ENCODE data around the gene FAM13A.

The FAM13A gene

DNA sequence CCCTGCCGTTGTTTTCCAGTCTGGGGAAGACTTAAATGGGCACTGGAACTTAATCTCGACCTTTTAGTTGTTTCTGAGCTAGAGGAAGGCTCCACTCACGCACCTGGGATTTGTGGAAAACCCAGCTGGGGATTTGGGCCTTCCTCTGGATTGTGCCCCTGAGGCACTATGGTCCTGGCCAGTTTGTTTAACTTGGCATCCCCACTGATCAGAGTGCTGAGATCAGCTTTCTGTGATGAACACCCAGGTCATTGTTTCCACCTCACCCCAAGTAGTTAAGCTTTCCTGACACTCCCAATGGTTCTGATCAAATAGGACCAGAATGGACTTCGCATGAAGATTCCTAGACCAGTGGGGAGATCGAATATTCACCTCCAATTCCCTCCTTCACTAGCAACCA lies 338.9 kb downstream of the FAM13A start:
- no peaks in the 10 kb centered on the region for H3K4me1 ChIP-seq (ENCODE audit: insufficient read depth, low read length)
- peaks cover 19% of the 10 kb centered on the region for H3K9me3 ChIP-seq (ENCODE audit: insufficient read depth, low read depth, low read length)
- H3K36me3 ChIP-seq (ENCODE audit: insufficient read depth, low read depth, low read length) = peaks cover 3% of the 10 kb centered on the region; the same call in 1 of the 2 replicates
- no peak overlapping the region for H3K9ac ChIP-seq (ENCODE audit: low read depth, low read length)
- H3K4me3 ChIP-seq (ENCODE audit: low read length) = no peak overlapping the region
- H3K27ac ChIP-seq (ENCODE audit: low read length) = no peak overlapping the region
- H3K27me3 ChIP-seq (ENCODE audit: insufficient read depth, low read length) = no peaks in the 10 kb centered on the region

DNA sequence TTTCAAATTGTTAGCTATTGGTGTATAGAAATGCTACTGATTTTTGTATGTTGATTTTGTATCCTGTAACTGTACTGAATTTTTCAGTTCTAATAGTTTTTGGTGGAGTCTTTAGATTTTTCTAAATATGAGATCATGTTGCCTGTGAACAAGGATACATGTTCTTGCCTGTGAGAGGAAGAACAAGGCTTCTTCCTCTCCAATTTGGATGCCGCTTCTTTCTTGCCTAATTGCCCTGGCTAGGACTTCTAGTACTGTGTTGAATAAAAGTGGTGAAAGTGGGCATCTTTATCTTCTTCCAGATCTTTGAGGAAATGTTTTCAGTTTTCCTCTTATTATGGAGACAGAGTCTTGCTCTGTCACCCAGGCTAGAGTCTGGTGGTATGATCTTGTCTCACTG lies 343.2 kb downstream of the FAM13A start:
- Histone ChIP-seq H3K9me3 (ENCODE audit: insufficient read depth, low read depth, low read length) (peaks cover 19% of the 10 kb centered on the region; the same call in 1 of the 2 replicates), H3K4me3 (ENCODE audit: low read length) (no peak overlapping the region), H3K27ac (ENCODE audit: low read length) (no peak overlapping the region), H3K36me3 (ENCODE audit: insufficient read depth, low read depth, low read length) (peaks cover 3% of the 10 kb centered on the region; the same call in 1 of the 2 replicates), H3K4me1 (ENCODE audit: insufficient read depth, low read length) (no peaks in the 10 kb centered on the region), H3K27me3 (ENCODE audit: insufficient read depth, low read length) (no peaks in the 10 kb centered on the region), H3K9ac (ENCODE audit: low read depth, low read length) (no peak overlapping the region)

DNA sequence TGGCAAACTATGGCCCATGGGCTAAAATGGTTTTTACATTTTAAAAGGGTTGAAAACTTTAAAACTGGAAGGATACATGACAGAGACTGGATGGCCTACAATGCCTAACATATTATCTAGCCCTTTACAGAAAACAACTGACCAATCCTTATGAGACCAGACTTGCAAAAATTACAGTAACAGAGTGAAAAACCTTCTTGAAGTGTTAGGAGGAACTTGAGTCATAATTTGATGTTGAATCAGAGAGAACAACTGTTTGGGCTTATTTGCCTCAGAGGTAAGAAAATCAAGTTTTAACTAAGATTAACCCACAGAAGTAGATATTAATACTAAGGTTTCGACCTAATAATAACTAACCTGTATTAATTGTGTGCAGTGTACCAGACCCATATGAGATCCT lies 347.0 kb downstream of the FAM13A start:
- Histone ChIP-seq H3K9ac (ENCODE audit: low read depth, low read length) (no peak overlapping the region), H3K4me1 (ENCODE audit: insufficient read depth, low read length) (no peaks in the 10 kb centered on the region), H3K27me3 (ENCODE audit: insufficient read depth, low read length) (no peaks in the 10 kb centered on the region), H3K9me3 (ENCODE audit: insufficient read depth, low read depth, low read length) (no peaks in the 10 kb centered on the region), H3K36me3 (ENCODE audit: insufficient read depth, low read depth, low read length) (no peaks in the 10 kb centered on the region), H3K4me3 (ENCODE audit: low read length) (no peak overlapping the region), H3K27ac (ENCODE audit: low read length) (no peak overlapping the region)

DNA sequence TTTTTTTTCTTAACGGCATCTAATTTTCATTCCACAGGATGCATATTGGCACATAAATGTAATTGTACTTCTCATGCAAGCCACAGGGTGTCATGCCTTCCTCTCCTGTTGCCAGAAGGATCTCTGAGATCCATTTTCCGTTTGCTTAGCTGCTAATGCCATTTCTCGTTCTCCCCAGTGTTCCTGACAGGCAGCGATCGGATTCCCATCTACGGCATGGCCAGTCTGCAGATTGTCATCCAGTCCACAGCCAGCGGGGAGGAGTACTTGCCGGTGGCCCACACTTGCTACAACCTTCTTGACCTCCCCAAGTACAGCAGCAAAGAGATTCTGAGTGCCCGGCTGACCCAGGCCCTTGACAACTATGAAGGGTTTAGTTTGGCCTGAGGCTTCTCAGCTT lies 350.4 kb downstream of the FAM13A start:
- H3K9ac ChIP-seq (ENCODE audit: low read depth, low read length) = no peak overlapping the region
- H3K27ac ChIP-seq (ENCODE audit: low read length) = no peak overlapping the region
- H3K9me3 ChIP-seq (ENCODE audit: insufficient read depth, low read depth, low read length) = no peaks in the 10 kb centered on the region
- H3K27me3 ChIP-seq (ENCODE audit: insufficient read depth, low read length) = no peaks in the 10 kb centered on the region
- H3K4me3 ChIP-seq (ENCODE audit: low read length) = no peak overlapping the region
- H3K4me1 ChIP-seq (ENCODE audit: insufficient read depth, low read length) = no peaks in the 10 kb centered on the region
- no peaks in the 10 kb centered on the region for H3K36me3 ChIP-seq (ENCODE audit: insufficient read depth, low read depth, low read length)

DNA sequence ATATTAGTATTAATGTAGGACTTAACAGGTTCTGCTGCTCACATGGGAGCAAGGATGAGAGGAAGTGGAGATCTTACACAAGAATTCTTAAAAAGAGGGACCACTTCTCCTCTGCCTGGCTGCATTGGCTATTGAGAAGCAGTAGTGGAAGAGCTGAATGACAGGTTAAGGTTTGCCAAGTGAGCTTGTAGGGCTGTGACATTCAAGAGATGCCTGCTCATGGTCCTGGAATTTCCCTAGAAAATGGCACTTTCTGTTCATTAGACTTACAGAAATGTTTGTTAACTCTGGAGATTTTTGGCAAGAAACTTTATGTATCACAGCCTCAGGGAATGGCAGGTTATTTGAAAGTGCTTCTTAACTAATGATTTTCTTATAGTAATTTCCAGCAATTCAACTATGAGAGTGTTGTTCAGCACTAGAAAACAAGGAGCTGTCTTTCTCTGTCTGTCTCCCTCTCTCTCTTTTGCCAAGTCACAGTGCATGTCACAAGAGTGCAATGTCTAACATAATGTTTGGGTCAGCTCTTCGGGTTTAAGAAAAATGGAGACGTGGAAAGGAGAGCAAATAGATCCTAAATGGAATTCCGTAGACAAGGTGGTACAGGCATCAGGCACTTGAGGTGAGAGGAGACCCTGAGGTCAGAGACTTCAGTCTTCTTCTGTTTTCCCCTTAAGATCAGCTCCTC lies 351.0 kb downstream of the FAM13A start:
- H3K9me3 ChIP-seq (ENCODE audit: insufficient read depth, low read depth, low read length) = no peaks in the 10 kb centered on the region
- H3K27me3 ChIP-seq (ENCODE audit: insufficient read depth, low read length) = no peaks in the 10 kb centered on the region
- H3K36me3 ChIP-seq (ENCODE audit: insufficient read depth, low read depth, low read length) = no peaks in the 10 kb centered on the region
- no peak overlapping the region for H3K4me3 ChIP-seq (ENCODE audit: low read length)
- H3K9ac ChIP-seq (ENCODE audit: low read depth, low read length) = no peak overlapping the region
- H3K4me1 ChIP-seq (ENCODE audit: insufficient read depth, low read length) = no peaks in the 10 kb centered on the region
- H3K27ac ChIP-seq (ENCODE audit: low read length) = no peak overlapping the region

DNA sequence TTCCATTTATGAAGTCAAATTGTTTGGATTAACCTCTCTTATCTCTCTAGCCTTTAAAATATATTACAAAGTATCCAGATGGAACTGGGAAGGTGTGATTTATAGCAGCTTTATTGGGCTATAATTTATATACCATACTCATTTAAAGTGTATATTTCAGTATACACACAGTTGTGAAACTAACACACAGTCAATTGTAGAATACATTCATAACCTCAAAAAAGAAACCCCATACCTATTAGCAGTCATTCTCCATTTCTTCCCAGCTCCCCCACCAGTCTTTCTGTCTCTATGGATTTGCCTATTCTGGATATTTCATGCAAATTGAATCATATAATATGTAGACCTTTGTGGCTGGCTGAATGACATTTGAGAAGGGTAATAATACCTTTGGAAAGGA lies 351.8 kb downstream of the FAM13A start:
- no peaks in the 10 kb centered on the region for H3K36me3 ChIP-seq (ENCODE audit: insufficient read depth, low read depth, low read length)
- H3K9me3 ChIP-seq (ENCODE audit: insufficient read depth, low read depth, low read length) = no peaks in the 10 kb centered on the region
- H3K4me1 ChIP-seq (ENCODE audit: insufficient read depth, low read length) = no peaks in the 10 kb centered on the region
- no peak overlapping the region for H3K9ac ChIP-seq (ENCODE audit: low read depth, low read length)
- H3K4me3 ChIP-seq (ENCODE audit: low read length) = no peak overlapping the region
- H3K27me3 ChIP-seq (ENCODE audit: insufficient read depth, low read length) = no peaks in the 10 kb centered on the region
- H3K27ac ChIP-seq (ENCODE audit: low read length) = no peak overlapping the region

DNA sequence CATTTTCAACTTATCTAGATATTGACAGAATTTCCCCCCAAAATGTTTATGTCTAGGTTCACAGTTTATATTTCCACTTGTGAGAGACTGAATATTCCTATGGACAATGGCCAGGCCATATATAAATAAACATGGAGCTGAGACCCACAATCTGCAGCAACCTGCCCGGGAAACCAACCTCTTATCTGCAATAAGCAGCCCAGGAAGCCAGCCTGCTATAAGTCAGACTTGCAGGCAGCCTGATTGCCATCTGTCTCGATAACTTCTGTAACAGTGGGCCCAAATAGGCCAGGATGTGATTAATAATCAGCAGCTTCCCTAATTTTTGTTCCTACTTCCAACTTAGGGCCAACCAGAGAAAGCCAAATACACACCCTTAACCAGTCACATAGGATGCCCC lies 354.2 kb downstream of the FAM13A start:
- Histone ChIP-seq H3K27ac (ENCODE audit: low read length) (no peak overlapping the region), H3K27me3 (ENCODE audit: insufficient read depth, low read length) (no peaks in the 10 kb centered on the region), H3K9ac (ENCODE audit: low read depth, low read length) (no peak overlapping the region), H3K4me1 (ENCODE audit: insufficient read depth, low read length) (no peaks in the 10 kb centered on the region), H3K4me3 (ENCODE audit: low read length) (no peak overlapping the region), H3K36me3 (ENCODE audit: insufficient read depth, low read depth, low read length) (no peaks in the 10 kb centered on the region), H3K9me3 (ENCODE audit: insufficient read depth, low read depth, low read length) (no peaks in the 10 kb centered on the region)

DNA sequence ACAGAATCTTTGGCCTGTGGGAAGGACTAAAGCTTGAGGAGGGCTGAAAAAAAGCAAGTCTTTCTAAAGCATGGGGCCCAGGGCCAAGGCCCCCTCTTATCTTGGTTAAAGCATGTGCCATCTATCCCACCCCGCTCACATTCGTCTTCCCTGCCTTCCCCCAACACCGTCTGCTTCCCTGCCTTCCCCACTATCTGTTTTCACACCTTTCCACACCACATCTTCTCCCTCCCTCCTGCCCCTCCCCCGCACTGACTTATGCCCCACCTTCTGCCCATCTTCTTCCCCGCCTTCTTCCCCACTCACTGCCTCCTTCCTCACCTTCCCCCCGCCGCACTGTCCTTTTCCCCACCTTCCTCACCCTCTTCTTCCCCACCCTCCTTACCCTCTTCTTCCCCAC lies 358.5 kb downstream of the FAM13A start:
- Histone ChIP-seq H3K9ac (ENCODE audit: low read depth, low read length) (no peak overlapping the region), H3K4me1 (ENCODE audit: insufficient read depth, low read length) (no peaks in the 10 kb centered on the region), H3K9me3 (ENCODE audit: insufficient read depth, low read depth, low read length) (no peaks in the 10 kb centered on the region), H3K27me3 (ENCODE audit: insufficient read depth, low read length) (no peaks in the 10 kb centered on the region; the same call in 1 of the 2 replicates), H3K4me3 (ENCODE audit: low read length) (no peak overlapping the region), H3K36me3 (ENCODE audit: insufficient read depth, low read depth, low read length) (no peaks in the 10 kb centered on the region), H3K27ac (ENCODE audit: low read length) (no peak overlapping the region)

DNA sequence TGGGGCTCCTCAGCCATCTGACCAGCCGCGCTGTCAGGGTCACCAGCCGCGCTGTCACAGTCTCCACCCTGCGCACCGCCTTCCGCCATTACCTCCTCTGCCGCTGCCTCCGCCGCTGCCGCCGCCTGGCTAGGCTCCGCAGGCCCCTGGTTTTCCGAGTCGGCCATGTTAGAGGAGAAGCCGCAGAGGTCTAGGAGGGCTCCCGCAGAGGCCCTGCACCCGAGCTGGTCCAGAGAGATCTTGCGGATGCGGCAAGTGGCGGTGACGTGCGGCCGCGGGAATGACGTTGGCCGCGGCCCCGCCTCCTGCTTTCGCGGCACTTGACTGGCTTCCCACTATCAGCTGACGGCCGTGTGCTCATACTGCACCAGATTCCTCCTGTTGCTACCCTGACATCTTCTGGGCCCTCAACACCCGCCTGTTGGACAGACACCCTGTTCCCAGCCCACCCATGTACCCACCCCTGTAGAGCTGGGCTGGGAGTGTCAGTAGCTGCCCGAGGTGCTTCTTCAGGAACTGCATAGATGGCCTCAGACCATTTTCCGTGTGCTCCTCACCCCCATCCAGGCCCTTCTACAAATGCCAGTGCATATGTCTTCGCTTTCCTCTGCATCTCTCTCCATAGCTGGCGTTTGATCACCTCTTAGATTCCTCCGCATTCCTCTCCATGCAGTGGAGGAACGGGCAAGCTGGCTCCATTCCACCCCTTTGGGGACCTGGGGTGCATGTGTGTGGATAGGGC lies 359.2 kb downstream of the FAM13A start, which contains the start of gene NAP1L5:
Gene NAP1L5, minus strand, starts transcription at position 242 of the 742 bp plus-strand sequence. Its CDS starts 75 bp downstream, at position 167.
- Histone ChIP-seq H3K9me3 (ENCODE audit: insufficient read depth, low read depth, low read length) (no peaks in the 10 kb centered on the region), H3K27ac (ENCODE audit: low read length) (no peak within 1 kb of the TSS), H3K36me3 (ENCODE audit: insufficient read depth, low read depth, low read length) (no peaks in the 10 kb centered on the region), H3K9ac (ENCODE audit: low read depth, low read length) (peak within 1 kb of the TSS; percentile 24; the same call in 1 of the 2 replicates), H3K4me1 (ENCODE audit: insufficient read depth, low read length) (no peaks in the 10 kb centered on the region), H3K27me3 (ENCODE audit: insufficient read depth, low read length) (no peaks in the 10 kb centered on the region; the same call in 1 of the 2 replicates), H3K4me3 (ENCODE audit: low read length) (peak within 1 kb of the TSS; percentile 76)

DNA sequence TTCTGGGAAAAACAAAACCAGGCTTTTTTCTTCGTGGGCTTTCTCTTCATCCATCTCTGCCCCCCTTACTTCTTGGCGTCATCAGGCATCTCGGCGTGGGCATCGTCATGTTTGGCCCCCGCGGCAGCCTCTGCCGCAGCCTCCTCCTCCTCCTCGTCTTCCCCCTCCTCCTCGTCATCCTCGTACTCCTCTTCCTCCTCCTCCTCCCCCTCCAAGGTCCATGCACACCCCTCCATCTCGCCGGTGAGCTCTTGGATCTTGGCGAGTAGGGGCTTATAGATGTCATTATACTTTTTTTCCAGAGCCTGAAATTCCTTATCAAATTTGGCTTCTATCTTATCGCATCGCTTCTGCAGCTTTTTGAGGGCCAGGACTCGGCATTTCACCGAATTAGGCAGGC lies 359.8 kb downstream of the FAM13A start:
- H3K4me3 ChIP-seq (ENCODE audit: low read length) = peak overlapping the region; percentile 76
- no peaks in the 10 kb centered on the region for H3K36me3 ChIP-seq (ENCODE audit: insufficient read depth, low read depth, low read length)
- H3K27ac ChIP-seq (ENCODE audit: low read length) = no peak overlapping the region
- H3K27me3 ChIP-seq (ENCODE audit: insufficient read depth, low read length) = no peaks in the 10 kb centered on the region; the same call in 1 of the 2 replicates
- peak overlapping the region; percentile 24; the same call in 1 of the 2 replicates for H3K9ac ChIP-seq (ENCODE audit: low read depth, low read length)
- no peaks in the 10 kb centered on the region for H3K9me3 ChIP-seq (ENCODE audit: insufficient read depth, low read depth, low read length)
- no peaks in the 10 kb centered on the region for H3K4me1 ChIP-seq (ENCODE audit: insufficient read depth, low read length)

DNA sequence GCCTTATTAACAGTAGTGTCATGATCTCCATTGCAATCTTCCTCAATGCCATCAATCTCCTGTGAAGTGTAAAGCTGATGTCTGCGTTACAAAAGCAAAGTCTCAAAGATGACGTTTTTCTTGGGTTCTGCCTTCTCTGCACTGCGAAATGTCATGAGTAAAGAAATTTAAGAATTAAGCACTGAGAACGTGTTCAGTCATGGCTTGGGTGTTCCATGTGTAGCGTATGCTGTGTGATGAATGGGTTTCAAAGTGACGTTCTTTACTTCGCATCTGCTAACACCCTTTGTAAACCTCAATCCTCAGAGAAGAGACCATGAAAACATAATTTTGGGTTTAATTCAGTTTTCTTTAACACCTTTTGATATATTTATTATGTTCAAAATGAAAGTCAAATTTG lies 360.4 kb downstream of the FAM13A start:
- Histone ChIP-seq H3K27me3 (ENCODE audit: insufficient read depth, low read length) (no peaks in the 10 kb centered on the region; the same call in 1 of the 2 replicates), H3K36me3 (ENCODE audit: insufficient read depth, low read depth, low read length) (no peaks in the 10 kb centered on the region), H3K9ac (ENCODE audit: low read depth, low read length) (no peak overlapping the region), H3K9me3 (ENCODE audit: insufficient read depth, low read depth, low read length) (no peaks in the 10 kb centered on the region), H3K27ac (ENCODE audit: low read length) (no peak overlapping the region), H3K4me1 (ENCODE audit: insufficient read depth, low read length) (no peaks in the 10 kb centered on the region), H3K4me3 (ENCODE audit: low read length) (peak overlapping the region; percentile 76)

DNA sequence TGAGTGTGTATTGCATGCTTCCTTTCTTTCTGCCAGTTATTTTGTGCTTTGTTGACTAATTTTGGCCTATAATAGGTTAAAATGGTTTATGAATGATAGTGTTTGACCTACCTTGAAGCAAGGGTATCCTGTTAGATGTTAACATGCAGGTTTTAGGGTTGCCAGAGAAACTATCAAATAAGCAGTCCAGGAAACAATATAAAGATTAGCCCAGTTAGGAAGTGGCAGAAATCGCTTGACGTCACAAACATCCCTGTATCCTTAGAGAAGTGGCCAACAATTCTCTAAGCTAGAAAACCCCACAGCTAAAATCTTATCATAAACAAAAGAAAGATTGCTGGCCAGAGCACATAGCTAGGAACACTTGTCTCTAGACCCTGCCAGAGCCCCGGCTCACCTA lies 363.2 kb downstream of the FAM13A start:
- H3K27me3 ChIP-seq (ENCODE audit: insufficient read depth, low read length) = no peaks in the 10 kb centered on the region; the same call in 1 of the 2 replicates
- no peak overlapping the region for H3K27ac ChIP-seq (ENCODE audit: low read length)
- H3K4me1 ChIP-seq (ENCODE audit: insufficient read depth, low read length) = no peaks in the 10 kb centered on the region
- no peaks in the 10 kb centered on the region for H3K9me3 ChIP-seq (ENCODE audit: insufficient read depth, low read depth, low read length)
- no peak overlapping the region for H3K4me3 ChIP-seq (ENCODE audit: low read length)
- H3K36me3 ChIP-seq (ENCODE audit: insufficient read depth, low read depth, low read length) = no peaks in the 10 kb centered on the region
- H3K9ac ChIP-seq (ENCODE audit: low read depth, low read length) = no peak overlapping the region

Measured in iPS-20b (cell line).